Activated CD8-positive, alpha-beta memory T cell treated with anti-CD3 and anti-CD28 coated beads, Interleukin-2, amount 50 U/mL, for 4 hours (primary cell): ENCODE data around the gene MYRIP.

ENCODE experiments used
- DNase-seq: peaks from one replicate; pipeline ENCODE4 v3.0.0-alpha.2; 2020

The MYRIP gene

GRCh38 chr3:40143283-40144090, 334.1 kb downstream of the MYRIP start:
- DNase-seq: no peak

- DNase-seq: no peak
Observed at GRCh38 chr3:40148827-40149226, 339.4 kb downstream of the MYRIP start.

- no peak for DNase-seq
Observed at GRCh38 chr3:40152482-40153133, 343.2 kb downstream of the MYRIP start.

- no peak for DNase-seq
Observed at GRCh38 chr3:40160933-40161332, 351.5 kb downstream of the MYRIP start.

GRCh38 chr3:40162616-40163015, 353.2 kb downstream of the MYRIP start:
- DNase-seq: no peak

GRCh38 chr3:40166997-40167396, 357.6 kb downstream of the MYRIP start:
- no peak for DNase-seq

- no peak for DNase-seq
Observed at GRCh38 chr3:40167958-40168357, 358.5 kb downstream of the MYRIP start.

- DNase-seq: no peak
Observed at GRCh38 chr3:40169983-40170382, 360.6 kb downstream of the MYRIP start.

- no peak for DNase-seq
Observed at GRCh38 chr3:40170395-40170794, 361.0 kb downstream of the MYRIP start.

- no peak for DNase-seq
Observed at GRCh38 chr3:40172560-40172959, 363.2 kb downstream of the MYRIP start.

- no peak for DNase-seq
Observed at GRCh38 chr3:40173227-40173721, 363.9 kb downstream of the MYRIP start.

GRCh38 chr3:40178012-40178594, 368.7 kb downstream of the MYRIP start:
- no peak for DNase-seq

GRCh38 chr3:40179016-40179415, 369.6 kb downstream of the MYRIP start:
- DNase-seq: peak; percentile 44

- DNase-seq: no peak
Observed at GRCh38 chr3:40181182-40181581, 371.8 kb downstream of the MYRIP start.

GRCh38 chr3:40185029-40185695, 375.8 kb downstream of the MYRIP start:
- no peak for DNase-seq

GRCh38 chr3:40186508-40186907, 377.1 kb downstream of the MYRIP start:
- DNase-seq: no peak

GRCh38 chr3:40187945-40188344, 378.5 kb downstream of the MYRIP start:
- DNase-seq: no peak

- DNase-seq: no peak
Observed at GRCh38 chr3:40189118-40189517, 379.7 kb downstream of the MYRIP start.

GRCh38 chr3:40190056-40190455, 380.6 kb downstream of the MYRIP start:
- no peak for DNase-seq

- no peak for DNase-seq
Observed at GRCh38 chr3:40191251-40191650, 381.8 kb downstream of the MYRIP start.

GRCh38 chr3:40191850-40192448, 382.5 kb downstream of the MYRIP start:
- DNase-seq: peak; percentile 60

- DNase-seq: no peak
Observed at GRCh38 chr3:40192628-40193027, 383.2 kb downstream of the MYRIP start.

GRCh38 chr3:40196966-40197365, 387.6 kb downstream of the MYRIP start:
- no peak for DNase-seq
